Activated T-helper 1 cell treated with anti-CD3 and anti-CD28 coated beads, Interleukin-12 subunit alpha, Interleukin-12 subunit beta, Interleukin-2, Interleukin-4 antibody, amounts not matched to agents 30 ng/mL and 10 ng/mL and 1 ng/mL, durations not matched to agents 14 hours and 24 hours and 36 hours (primary cell): ENCODE results near the gene TSPAN18. TPM values are rescaled to one million over a fixed set of nuclear protein-coding genes. Genes with fewer than 3 reads are reported as not detected.

ENCODE experiments used
- DNase-seq: peaks from one replicate; pipeline ENCODE4 v3.0.0; 2021; ENCODE audit warnings: low spot score
- H3K27ac Mint-ChIP-seq: one replicate; pipeline ENCODE4 v1.8.0; 2021; ENCODE audit warnings: mild to moderate bottlenecking, mixed read lengths
- H3K27me3 Mint-ChIP-seq: one replicate; pipeline ENCODE4 v1.8.0; 2022; ENCODE audit warnings: mild to moderate bottlenecking, moderate library complexity, mixed read lengths; ENCODE audit not compliant: insufficient read depth
- H3K36me3 Mint-ChIP-seq: one replicate; pipeline ENCODE4 v1.8.0; 2021; ENCODE audit warnings: low read depth, mixed read lengths
- H3K4me1 Mint-ChIP-seq: one replicate; pipeline ENCODE4 v1.8.0; 2021; ENCODE audit warnings: low read depth, mixed read lengths
- H3K4me3 Mint-ChIP-seq: one replicate; pipeline ENCODE4 v1.8.0; 2021; ENCODE audit warnings: mild to moderate bottlenecking, moderate library complexity, mixed read lengths
- H3K9me3 Mint-ChIP-seq: one replicate; pipeline ENCODE4 v1.8.0; 2021; ENCODE audit warnings: mixed read lengths
- intact Hi-C: fragments of 100-400 bp; cut with micrococcal nuclease; formaldehyde crosslinking; loops from one replicate; pipeline ENCODE4 v1.15.1; 2024
- total RNA-seq: library from RNA; stranded (reverse); gene quantifications from 2 replicates; pipeline ENCODE4 v1.2.3, GENCODE V29; 2022

The TSPAN18 gene
- total RNA-seq, 1 donor from 2014 or later, result 1.7 TPM

DNA sequence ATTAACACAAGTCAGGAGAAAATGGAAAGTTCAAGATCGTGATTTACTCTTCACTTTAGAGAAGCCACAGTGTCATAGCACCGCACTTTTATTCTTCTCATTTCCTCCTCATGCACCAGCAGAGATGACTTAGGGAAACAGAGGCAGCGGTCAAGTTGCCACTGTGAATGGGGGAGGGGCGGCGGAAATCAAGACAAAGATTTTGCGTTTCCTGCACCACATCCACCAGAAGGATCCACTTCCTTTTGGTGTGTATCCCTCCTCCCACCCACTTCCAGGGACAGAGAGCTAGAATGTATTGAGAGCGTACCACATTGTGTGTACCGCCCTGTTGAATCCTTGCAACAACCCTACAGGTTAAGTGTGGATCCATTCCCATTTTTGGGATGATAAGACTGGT, 21.8 kb downstream of the TSPAN18 start:
- peaks cover 3% of the 10 kb centered on the region for H3K27me3 Mint-ChIP-seq
- peaks cover 6% of the 10 kb centered on the region for H3K4me1 Mint-ChIP-seq
- no peaks in the 10 kb centered on the region for H3K9me3 Mint-ChIP-seq
- no peaks in the 10 kb centered on the region for H3K36me3 Mint-ChIP-seq
- intact Hi-C loops, result no loop called here
- no peak overlapping the region for H3K4me3 Mint-ChIP-seq
- H3K27ac Mint-ChIP-seq, result no peak overlapping the region
- no peak for DNase-seq

DNA sequence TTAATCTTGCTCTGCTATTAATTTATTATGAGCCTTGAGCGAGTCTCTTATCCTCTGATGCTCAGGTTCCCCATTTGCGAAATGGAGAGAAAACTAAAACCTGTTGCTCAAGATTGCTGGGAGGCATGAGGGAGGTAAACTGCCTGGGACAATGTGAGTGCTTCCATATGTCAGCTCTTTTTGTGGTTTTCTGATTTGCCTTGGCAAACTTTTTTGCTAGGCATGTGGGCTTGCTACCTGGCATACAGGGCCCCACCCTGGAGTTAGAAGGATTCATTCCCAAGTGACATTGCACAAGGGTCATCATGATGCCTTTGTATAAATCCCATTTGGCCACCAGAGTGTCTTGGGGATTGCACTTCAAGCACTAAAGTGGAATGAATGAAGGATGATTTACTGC, 22.4 kb downstream of the TSPAN18 start:
- Mint-ChIP-seq H3K36me3 (no peaks in the 10 kb centered on the region), H3K4me1 (peaks cover 6% of the 10 kb centered on the region), H3K27me3 (peaks cover 3% of the 10 kb centered on the region), H3K9me3 (no peaks in the 10 kb centered on the region), H3K27ac (no peak overlapping the region), H3K4me3 (no peak overlapping the region)
- intact Hi-C loops, result no loop called here
- DNase-seq, result no peak

DNA sequence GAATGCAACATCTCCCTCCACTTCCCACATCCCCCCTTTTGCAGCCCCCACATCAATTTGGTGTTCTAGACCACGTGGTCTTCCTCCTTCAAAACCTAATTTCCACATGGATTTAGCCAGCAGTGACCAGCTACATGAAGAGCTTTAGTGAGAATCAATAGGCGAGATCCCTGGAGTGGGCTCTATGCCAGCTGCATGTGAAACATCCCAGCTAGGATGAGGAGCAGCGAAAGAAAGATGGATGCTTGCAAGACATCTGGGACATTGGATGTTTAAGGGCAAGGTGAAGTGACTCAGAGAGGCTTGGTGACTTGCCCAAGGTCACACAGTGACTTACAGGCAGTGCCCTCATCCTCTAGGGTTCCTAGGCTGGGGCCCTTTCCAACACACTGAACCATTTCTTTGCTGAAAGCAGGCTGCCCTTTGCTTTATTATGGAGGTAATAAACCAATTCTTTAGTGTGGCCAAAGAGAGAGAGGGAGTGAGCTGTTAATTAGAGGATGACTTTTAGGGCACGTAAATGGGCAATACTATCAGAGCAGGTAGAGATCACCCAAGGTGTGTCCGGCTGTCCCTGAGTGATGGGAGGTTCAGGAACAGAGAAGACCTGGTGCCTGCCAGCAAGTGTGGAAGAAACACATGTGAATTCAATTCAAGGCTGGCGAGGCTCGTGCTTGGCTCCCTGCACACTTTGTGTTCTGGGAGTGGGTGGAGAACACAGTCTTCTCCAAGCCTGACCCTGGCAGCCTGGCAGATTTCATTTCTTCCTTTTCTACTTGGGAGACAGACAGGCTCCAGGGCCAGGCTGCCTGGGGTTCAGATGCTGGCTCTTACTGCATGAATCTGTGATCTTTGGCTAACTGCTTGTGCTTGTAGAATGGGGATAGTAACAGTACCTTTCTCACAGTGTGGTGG, 24.0 kb downstream of the TSPAN18 start:
- intact Hi-C loops, result no loop called here
- Mint-ChIP-seq H3K9me3 (no peaks in the 10 kb centered on the region), H3K27me3 (peaks cover 4% of the 10 kb centered on the region), H3K36me3 (no peaks in the 10 kb centered on the region), H3K4me3 (no peak overlapping the region), H3K27ac (no peak overlapping the region), H3K4me1 (peaks cover 6% of the 10 kb centered on the region)
- no peak for DNase-seq

- no peaks in the 10 kb centered on the region for H3K9me3 Mint-ChIP-seq
- no peak overlapping the region for H3K27ac Mint-ChIP-seq
- no peaks in the 10 kb centered on the region for H3K36me3 Mint-ChIP-seq
- H3K27me3 Mint-ChIP-seq, result peaks cover 6% of the 10 kb centered on the region
- no peak for DNase-seq
- no peak overlapping the region for H3K4me3 Mint-ChIP-seq
- intact Hi-C loops, result no loop called here
- H3K4me1 Mint-ChIP-seq, result peaks cover 6% of the 10 kb centered on the region
Observed at GRCh38 chr11:44752300-44752699, 25.5 kb downstream of the TSPAN18 start.

DNA sequence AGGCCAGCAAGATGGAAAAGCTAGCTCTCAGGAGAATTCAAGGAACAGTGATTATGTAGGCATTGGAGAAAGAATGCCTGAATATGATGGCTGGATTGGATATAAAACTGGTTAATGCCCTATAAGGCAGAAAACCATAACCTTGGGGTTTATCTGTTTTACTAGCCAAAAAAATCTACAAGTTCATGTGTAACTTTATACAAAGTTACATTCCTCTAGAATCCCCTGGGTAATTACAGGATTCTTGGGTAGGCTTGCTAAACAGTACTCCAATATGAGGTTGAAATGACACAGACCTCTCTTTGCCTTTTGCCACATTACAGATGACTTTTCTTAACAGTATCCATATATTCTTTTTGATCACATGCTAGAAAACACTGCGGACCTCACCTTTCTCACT, 26.0 kb downstream of the TSPAN18 start:
- Mint-ChIP-seq H3K36me3 (no peaks in the 10 kb centered on the region), H3K27me3 (peaks cover 6% of the 10 kb centered on the region), H3K4me3 (no peak overlapping the region), H3K27ac (no peak overlapping the region), H3K9me3 (no peaks in the 10 kb centered on the region), H3K4me1 (peaks cover 2% of the 10 kb centered on the region)
- DNase-seq, result no peak
- intact Hi-C loops, result no loop called here

DNA sequence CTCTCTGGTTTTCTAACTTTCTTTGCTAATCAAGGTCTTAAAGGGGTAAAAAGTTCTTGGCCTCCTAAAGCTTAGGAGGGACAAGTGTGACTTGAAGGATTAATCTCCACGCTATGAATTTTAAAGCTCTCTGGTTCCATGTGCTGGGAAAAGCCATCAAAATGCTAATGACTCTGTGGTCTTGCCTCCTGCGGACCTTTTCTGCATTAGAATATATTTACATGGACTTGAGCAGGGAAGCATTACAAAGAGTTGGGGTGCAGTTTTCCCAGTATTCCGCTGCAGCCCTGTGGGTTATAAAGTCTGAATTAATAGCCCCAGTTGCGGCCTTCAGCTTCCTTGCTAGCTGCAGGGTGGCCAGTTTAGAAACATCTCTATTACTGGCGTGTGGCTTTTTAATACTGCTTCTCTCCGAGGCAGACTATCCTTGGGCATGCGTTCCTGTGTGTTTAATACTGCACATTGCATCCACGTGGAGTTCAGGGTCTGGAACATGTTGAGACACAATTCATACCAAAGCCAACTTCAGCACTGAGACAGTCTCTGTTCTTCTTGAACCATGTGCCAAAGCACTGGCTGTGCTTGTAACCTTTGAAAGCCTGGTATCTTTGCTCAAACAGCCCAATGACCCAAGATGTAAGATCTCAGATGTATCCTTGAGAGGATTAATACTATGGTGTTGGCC, 27.3 kb downstream of the TSPAN18 start:
- Mint-ChIP-seq H3K36me3 (no peaks in the 10 kb centered on the region), H3K9me3 (peaks cover 5% of the 10 kb centered on the region), H3K27me3 (peaks cover 6% of the 10 kb centered on the region), H3K4me1 (no peaks in the 10 kb centered on the region), H3K27ac (no peak overlapping the region), H3K4me3 (no peak overlapping the region)
- no peak for DNase-seq
- intact Hi-C loops, result no loop called here

GRCh38 chr11:44754876-44755555, 28.3 kb downstream of the TSPAN18 start:
- no peaks in the 10 kb centered on the region for H3K36me3 Mint-ChIP-seq
- H3K4me3 Mint-ChIP-seq, result no peak overlapping the region
- peaks cover 4% of the 10 kb centered on the region for H3K27me3 Mint-ChIP-seq
- intact Hi-C loops, result no loop called here
- H3K4me1 Mint-ChIP-seq, result no peaks in the 10 kb centered on the region
- H3K9me3 Mint-ChIP-seq, result peaks cover 5% of the 10 kb centered on the region
- H3K27ac Mint-ChIP-seq, result no peak overlapping the region
- DNase-seq, result no peak

DNA sequence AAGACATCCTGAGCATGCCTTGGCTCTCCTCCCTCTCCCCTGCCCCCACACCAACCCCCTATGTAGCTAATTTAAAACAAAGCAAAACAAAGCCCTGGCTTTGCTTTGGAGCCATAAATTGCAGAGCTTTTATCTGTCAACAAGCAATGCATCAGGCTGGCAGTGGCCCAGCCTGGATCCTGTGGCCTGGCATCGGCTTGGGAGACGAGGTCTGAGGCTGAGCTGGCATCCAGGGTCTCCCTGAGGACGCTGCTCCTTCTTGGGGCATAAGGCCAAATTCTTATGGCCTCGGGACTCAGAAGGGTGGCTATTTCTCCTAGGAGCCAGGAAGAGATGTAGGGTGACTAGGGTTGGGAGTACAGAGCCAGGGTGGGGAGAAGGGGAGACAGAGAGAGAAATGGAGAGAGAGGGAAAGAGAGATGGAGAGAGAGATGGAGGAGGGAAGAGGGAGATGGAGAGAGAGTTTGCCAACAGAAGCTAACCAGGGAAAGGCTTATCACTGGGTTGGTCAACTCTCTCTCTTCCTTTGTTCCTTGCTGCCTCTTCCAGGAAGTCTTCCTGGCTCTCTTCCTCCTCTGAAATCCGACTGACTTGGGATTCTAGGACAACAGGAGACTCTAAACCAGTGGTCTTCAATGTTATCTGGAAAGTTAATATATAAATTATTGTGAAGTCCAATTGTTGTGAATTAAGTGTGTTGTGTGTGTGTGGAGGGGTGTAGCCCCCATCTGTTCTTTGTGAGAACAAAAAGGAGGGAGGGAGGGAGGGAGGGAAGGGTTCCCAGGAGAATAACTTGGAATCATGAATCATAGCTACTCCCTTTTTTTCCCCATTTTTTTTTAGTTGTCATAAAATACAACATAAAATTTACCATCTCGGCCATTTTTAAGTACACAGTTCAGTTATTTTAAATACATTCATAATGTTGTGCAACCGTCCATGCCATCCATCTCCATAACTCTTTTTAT, 29.1 kb downstream of the TSPAN18 start:
- Mint-ChIP-seq H3K4me1 (no peaks in the 10 kb centered on the region), H3K4me3 (no peak overlapping the region), H3K36me3 (no peaks in the 10 kb centered on the region), H3K27me3 (peaks cover 3% of the 10 kb centered on the region), H3K9me3 (peaks cover 5% of the 10 kb centered on the region), H3K27ac (no peak overlapping the region)
- intact Hi-C loops, result no loop called here
- DNase-seq, result no peak

- Mint-ChIP-seq H3K4me3 (no peak overlapping the region), H3K4me1 (peaks cover 8% of the 10 kb centered on the region), H3K27me3 (peaks cover 6% of the 10 kb centered on the region), H3K36me3 (no peaks in the 10 kb centered on the region), H3K27ac (no peak overlapping the region), H3K9me3 (peaks cover 5% of the 10 kb centered on the region)
- no peak for DNase-seq
- intact Hi-C loops, result no loop called here
Observed at GRCh38 chr11:44758983-44759382, 32.2 kb downstream of the TSPAN18 start.

GRCh38 chr11:44759743-44760476, 33.1 kb downstream of the TSPAN18 start:
- Mint-ChIP-seq H3K36me3 (no peaks in the 10 kb centered on the region), H3K27ac (no peak overlapping the region), H3K9me3 (peaks cover 5% of the 10 kb centered on the region), H3K27me3 (peaks cover 6% of the 10 kb centered on the region), H3K4me3 (no peak overlapping the region), H3K4me1 (peaks cover 8% of the 10 kb centered on the region)
- intact Hi-C loops, result no loop called here
- no peak for DNase-seq

- intact Hi-C loops, result no loop called here
- Mint-ChIP-seq H3K4me1 (peaks cover 8% of the 10 kb centered on the region), H3K9me3 (peaks cover 5% of the 10 kb centered on the region), H3K4me3 (no peak overlapping the region), H3K36me3 (no peaks in the 10 kb centered on the region), H3K27me3 (peaks cover 6% of the 10 kb centered on the region), H3K27ac (no peak overlapping the region)
- DNase-seq, result no peak
Observed at GRCh38 chr11:44760477-44760872, 33.7 kb downstream of the TSPAN18 start.
